Measurements from ENCODE around the gene ZNF205. TPM values are rescaled to one million over a fixed set of nuclear protein-coding genes. Genes with fewer than 3 reads are reported as not detected.

ZNF205 gene
- total RNA-seq, 1 donor from 2014 or later: 0.09 TPM

DNA sequence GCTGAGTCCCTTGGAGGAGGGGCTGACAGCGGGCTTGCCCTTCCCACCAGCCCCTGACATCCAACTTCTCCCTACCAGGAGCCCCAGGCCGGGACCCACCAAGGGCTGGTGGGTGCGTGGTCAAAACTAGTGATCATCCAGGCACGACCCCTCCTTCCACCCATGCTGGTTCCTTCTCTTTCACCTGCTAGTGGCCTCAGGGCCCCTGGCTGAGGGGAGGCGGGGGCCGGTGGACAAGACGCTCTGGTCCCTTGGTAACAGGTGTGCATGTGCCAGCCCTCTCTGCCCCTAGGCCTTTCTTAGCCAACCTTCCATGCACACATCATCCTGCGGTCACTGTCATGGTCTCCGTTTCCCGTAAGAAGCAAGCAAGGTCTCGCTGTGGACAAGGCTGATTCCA, 30.8 kb downstream of the ZNF205 start:
- Mint-ChIP-seq H3K36me3 (ENCODE audit: low read depth) (peaks cover 14% of the 10 kb centered on the region), H3K27me3 (ENCODE audit: low read depth) (peaks cover 3% of the 10 kb centered on the region), H3K4me3 (ENCODE audit: low read depth) (no peak overlapping the region), H3K9me3 (no peaks in the 10 kb centered on the region), H3K27ac (no peak overlapping the region), H3K4me1 (ENCODE audit: low read depth) (no peaks in the 10 kb centered on the region)
- DNase-seq (ENCODE audit: low spot score): no peak
- intact Hi-C loops (cut with micrococcal nuclease): no loop called here

DNA sequence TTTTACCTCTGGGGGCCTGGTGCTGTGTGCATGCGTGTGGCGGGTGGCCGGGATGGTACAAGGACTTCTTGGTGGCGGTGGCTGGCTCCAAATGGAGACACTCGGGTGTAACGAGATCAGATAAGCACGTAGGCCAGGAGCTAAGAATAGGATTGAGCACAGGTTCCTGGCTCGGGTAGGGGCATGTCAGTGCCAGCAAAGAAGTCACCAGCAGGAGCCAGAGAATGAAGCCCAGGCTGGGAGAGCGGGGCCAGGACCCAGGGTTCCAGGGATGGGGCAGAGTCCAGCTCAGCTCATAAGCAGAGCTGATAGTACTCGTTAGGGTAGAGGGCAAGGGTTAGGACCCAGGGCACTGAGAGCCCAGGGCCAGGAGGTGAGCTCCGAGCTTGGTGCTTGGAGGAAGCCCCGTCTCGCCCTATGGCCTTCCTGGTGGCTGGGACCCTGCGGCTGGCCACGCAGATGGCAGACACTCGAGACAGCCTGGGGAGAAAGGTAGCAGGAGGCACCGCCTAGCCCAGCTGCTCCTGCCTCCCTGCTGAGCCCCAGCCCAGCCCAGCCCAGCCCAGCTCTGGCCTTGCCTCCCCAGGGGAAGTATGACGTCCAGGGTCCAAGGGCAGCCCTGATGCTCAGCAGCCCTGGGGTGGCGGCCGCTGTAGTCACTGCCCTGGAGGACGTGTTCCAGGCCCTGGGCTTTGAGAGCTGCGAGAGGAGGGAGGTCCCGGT, 31.4 kb downstream of the ZNF205 start:
- H3K4me1 Mint-ChIP-seq (ENCODE audit: low read depth): no peaks in the 10 kb centered on the region
- intact Hi-C loops (cut with micrococcal nuclease): no loop called here
- H3K36me3 Mint-ChIP-seq (ENCODE audit: low read depth): peaks cover 13% of the 10 kb centered on the region
- no peaks in the 10 kb centered on the region for H3K9me3 Mint-ChIP-seq
- peaks cover 3% of the 10 kb centered on the region for H3K27me3 Mint-ChIP-seq (ENCODE audit: low read depth)
- H3K4me3 Mint-ChIP-seq (ENCODE audit: low read depth): no peak overlapping the region
- no peak for DNase-seq (ENCODE audit: low spot score)
- no peak overlapping the region for H3K27ac Mint-ChIP-seq

DNA sequence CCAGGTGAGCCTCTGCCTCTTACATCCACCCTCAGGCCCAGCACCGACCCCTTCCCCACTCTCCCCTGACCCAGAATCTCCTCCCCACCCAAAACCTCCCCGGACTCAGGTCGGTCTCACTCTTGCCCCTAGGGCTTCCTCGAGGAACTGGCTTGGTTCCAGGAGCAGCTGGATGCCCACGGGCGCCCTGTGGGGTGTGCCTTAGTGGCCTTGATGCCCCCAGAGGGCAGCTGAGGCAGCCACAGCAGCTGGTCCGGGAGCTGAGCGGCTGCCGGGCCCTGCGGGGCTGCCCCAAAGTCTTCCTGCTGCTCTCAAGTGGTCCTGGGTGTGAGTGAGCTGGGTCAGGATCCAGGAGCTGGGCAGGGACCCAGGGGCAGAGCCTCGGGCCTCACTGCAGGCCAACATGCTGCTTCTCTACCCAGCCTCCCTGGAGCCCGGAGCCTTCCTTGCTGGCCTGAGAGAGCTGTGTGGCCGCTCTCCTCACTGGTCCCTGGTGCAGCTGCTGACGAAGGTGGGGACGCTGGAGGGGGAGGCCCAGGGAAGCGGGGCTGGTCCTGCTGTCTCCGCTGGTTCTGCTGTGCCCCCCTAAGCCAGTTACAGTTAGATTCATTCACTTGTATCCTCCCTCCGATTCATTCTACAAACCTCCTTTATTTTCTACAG, 32.1 kb downstream of the ZNF205 start:
- Mint-ChIP-seq H3K27ac (no peak overlapping the region), H3K9me3 (no peaks in the 10 kb centered on the region), H3K4me3 (ENCODE audit: low read depth) (no peak overlapping the region), H3K4me1 (ENCODE audit: low read depth) (peaks cover 5% of the 10 kb centered on the region), H3K36me3 (ENCODE audit: low read depth) (peaks cover 8% of the 10 kb centered on the region), H3K27me3 (ENCODE audit: low read depth) (peaks cover 3% of the 10 kb centered on the region)
- intact Hi-C loops (cut with micrococcal nuclease): no loop called here
- no peak for DNase-seq (ENCODE audit: low spot score)

DNA sequence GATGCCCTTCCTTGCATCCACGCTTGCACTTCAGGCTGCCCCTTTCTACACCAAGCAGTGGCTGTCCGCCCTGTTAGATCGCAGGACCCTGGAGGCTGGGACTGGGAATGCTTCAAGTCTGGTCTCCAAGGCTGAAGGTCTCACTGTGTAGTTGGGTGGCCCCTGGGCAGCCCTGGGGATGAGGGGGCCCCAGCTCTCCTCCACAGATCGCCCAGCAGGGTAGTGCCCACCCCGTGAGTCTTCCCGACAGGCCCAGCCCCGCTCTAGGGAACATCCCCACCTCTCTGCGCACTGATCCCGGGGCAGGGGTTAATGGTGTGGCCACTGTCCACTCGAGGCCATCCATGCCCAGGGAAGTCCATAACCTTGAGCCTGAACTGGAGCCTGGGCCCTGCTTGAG, 32.8 kb downstream of the ZNF205 start:
- Mint-ChIP-seq H3K36me3 (ENCODE audit: low read depth) (peaks cover 8% of the 10 kb centered on the region), H3K27me3 (ENCODE audit: low read depth) (peaks cover 3% of the 10 kb centered on the region), H3K4me1 (ENCODE audit: low read depth) (peaks cover 10% of the 10 kb centered on the region), H3K27ac (no peak overlapping the region), H3K9me3 (no peaks in the 10 kb centered on the region), H3K4me3 (ENCODE audit: low read depth) (no peak overlapping the region)
- intact Hi-C loops (cut with micrococcal nuclease): no loop called here
- DNase-seq (ENCODE audit: low spot score): no peak

DNA sequence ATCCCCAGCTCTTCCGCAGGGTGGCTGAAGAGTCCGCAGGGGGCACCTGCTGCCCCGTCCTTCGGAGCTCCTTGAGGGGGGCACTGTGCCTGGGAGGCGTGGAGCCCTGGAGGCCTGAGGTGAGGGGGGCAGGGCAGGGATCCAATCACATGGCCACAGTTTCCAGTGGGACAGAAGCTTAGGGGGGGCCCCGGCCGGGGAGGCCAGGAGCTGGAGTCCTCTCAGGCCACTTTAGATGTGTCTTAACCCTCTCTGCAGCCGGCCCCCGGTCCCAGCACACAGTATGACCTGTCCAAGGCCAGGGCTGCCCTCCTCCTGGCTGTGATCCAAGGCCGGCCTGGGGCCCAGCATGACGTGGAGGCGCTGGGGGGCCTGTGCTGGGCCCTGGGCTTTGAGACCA, 33.3 kb downstream of the ZNF205 start:
- no peak overlapping the region for H3K27ac Mint-ChIP-seq
- no peak overlapping the region for H3K4me3 Mint-ChIP-seq (ENCODE audit: low read depth)
- peaks cover 3% of the 10 kb centered on the region for H3K27me3 Mint-ChIP-seq (ENCODE audit: low read depth)
- H3K36me3 Mint-ChIP-seq (ENCODE audit: low read depth): peaks cover 8% of the 10 kb centered on the region
- H3K9me3 Mint-ChIP-seq: no peaks in the 10 kb centered on the region
- peaks cover 12% of the 10 kb centered on the region for H3K4me1 Mint-ChIP-seq (ENCODE audit: low read depth)
- intact Hi-C loops (cut with micrococcal nuclease): no loop called here
- no peak for DNase-seq (ENCODE audit: low spot score)

DNA sequence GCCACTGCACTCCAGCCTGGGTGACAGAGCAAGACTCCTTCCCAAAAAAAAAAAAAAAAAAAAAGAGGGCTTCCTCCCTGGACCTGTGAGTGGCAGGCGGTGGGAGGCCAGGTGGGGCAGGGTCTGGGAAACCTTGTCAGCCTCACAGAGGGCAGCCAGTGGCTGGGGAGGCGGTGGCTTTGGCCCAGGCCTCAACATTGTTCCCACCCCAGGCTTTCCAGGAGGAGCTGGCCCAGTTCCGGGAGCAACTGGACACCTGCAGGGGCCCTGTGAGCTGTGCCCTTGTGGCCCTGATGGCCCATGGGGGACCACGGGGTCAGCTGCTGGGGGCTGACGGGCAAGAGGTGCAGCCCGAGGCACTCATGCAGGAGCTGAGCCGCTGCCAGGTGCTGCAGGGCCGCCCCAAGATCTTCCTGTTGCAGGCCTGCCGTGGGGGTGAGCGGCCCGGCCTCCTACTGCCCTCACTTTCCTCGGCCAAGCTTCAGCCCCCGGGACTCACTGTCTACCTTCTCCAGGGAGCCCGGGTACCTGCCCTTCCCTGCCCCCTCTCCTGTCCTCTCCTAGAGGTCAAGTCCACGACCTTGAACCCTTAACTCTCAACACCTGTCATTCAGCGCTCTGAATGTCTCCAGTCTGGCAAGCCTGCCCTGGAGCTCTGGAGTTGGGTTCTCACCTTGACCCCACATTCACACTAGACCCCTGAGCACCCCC, 34.8 kb downstream of the ZNF205 start:
- no peaks in the 10 kb centered on the region for H3K9me3 Mint-ChIP-seq
- intact Hi-C loops (cut with micrococcal nuclease): no loop called here
- peaks cover 4% of the 10 kb centered on the region for H3K36me3 Mint-ChIP-seq (ENCODE audit: low read depth)
- H3K27me3 Mint-ChIP-seq (ENCODE audit: low read depth): peaks cover 3% of the 10 kb centered on the region
- peaks cover 19% of the 10 kb centered on the region for H3K4me1 Mint-ChIP-seq (ENCODE audit: low read depth)
- DNase-seq (ENCODE audit: low spot score): no peak
- H3K4me3 Mint-ChIP-seq (ENCODE audit: low read depth): no peak overlapping the region
- no peak overlapping the region for H3K27ac Mint-ChIP-seq

DNA sequence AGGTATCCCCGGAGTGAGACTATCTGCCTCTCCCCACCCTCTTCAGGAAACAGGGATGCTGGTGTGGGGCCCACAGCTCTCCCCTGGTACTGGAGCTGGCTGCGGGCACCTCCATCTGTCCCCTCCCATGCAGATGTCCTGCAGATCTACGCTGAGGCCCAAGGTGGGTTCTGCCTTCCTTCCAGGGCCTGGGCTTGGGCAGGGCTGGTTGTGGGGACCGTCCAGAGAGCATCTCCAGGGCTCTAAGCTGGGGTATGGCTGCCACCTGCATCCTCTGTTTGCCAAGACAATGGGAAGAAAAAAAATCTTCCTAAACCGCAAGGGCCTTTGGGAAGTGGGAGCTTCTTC, 35.3 kb downstream of the ZNF205 start:
- H3K27me3 Mint-ChIP-seq (ENCODE audit: low read depth): peaks cover 8% of the 10 kb centered on the region
- H3K4me1 Mint-ChIP-seq (ENCODE audit: low read depth): peaks cover 25% of the 10 kb centered on the region
- H3K9me3 Mint-ChIP-seq: no peaks in the 10 kb centered on the region
- H3K36me3 Mint-ChIP-seq (ENCODE audit: low read depth): no peaks in the 10 kb centered on the region
- H3K4me3 Mint-ChIP-seq (ENCODE audit: low read depth): no peak overlapping the region
- DNase-seq (ENCODE audit: low spot score): no peak
- no peak overlapping the region for H3K27ac Mint-ChIP-seq
- intact Hi-C loops (cut with micrococcal nuclease): no loop called here

DNA sequence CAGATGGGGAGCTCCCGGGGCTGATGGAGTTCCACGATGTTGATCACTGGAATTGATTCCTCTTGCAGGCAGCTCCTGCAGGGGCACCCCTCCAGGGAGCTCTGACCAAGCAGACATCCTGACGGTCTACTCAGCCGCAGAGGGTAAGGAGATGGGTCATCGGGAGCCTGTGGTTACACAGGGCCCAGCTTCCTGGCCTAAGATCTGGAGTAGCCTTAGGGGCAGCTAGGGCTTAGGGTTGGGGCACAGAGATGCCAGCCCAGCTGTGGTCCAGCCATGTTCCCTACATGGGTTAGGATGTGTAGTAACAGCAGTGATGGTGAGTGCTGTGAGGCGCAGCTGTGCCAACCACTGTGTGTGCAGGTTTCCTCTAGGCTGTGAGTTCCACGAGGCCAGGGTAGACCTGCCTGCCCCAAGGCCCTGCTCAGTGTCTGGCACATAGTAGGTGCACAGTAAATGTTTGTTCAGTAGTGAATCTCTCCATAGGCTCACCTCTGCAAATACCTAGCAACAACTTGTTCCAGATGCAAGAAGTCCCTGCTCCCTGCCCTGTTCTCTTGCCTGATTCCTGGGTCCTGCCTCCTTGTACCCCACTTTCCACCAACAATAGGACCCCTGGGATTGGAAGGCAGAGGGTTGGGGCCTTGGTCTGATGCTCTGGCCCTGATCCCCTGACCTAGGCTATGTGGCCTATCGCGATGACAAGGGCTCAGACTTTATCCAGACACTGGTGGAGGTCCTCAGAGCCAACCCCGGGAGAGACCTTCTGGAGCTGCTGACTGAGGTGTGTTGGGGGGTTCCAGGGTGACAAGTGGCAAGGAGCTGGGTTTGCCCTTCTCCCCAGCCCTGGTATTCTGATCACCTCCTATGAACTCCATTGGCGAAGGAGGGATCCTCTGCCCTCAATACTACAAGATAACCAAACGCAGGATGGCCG, 36.1 kb downstream of the ZNF205 start:
- Mint-ChIP-seq H3K9me3 (no peaks in the 10 kb centered on the region), H3K4me3 (ENCODE audit: low read depth) (peak overlapping the region; percentile 43), H3K27me3 (ENCODE audit: low read depth) (peaks cover 10% of the 10 kb centered on the region), H3K4me1 (ENCODE audit: low read depth) (peaks cover 27% of the 10 kb centered on the region), H3K27ac (no peak overlapping the region), H3K36me3 (ENCODE audit: low read depth) (no peaks in the 10 kb centered on the region)
- intact Hi-C loops (cut with micrococcal nuclease): no loop called here
- no peak for DNase-seq (ENCODE audit: low spot score)

DNA sequence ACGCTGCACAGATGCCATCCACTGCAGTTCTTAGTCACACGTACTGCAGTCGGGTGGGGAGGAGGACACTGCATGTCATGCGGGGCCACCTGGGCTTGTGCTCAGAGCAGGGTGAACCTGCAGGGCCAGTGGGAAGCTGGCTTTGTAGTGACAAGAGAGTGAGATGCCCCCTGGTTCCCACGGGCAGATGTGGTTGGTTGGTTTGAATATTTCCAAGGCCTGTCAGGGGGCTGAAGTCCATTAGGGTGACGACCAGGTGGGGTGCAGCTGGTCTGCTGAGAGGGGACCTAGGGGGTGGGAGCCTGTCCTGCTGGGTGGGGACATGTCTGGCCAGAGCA, 36.8 kb downstream of the ZNF205 start:
- intact Hi-C loops (cut with micrococcal nuclease): no loop called here
- Mint-ChIP-seq H3K36me3 (ENCODE audit: low read depth) (no peaks in the 10 kb centered on the region), H3K4me3 (ENCODE audit: low read depth) (peak overlapping the region; percentile 43), H3K27ac (no peak overlapping the region), H3K27me3 (ENCODE audit: low read depth) (peaks cover 10% of the 10 kb centered on the region), H3K9me3 (no peaks in the 10 kb centered on the region), H3K4me1 (ENCODE audit: low read depth) (peaks cover 27% of the 10 kb centered on the region)
- no peak for DNase-seq (ENCODE audit: low spot score)

DNA sequence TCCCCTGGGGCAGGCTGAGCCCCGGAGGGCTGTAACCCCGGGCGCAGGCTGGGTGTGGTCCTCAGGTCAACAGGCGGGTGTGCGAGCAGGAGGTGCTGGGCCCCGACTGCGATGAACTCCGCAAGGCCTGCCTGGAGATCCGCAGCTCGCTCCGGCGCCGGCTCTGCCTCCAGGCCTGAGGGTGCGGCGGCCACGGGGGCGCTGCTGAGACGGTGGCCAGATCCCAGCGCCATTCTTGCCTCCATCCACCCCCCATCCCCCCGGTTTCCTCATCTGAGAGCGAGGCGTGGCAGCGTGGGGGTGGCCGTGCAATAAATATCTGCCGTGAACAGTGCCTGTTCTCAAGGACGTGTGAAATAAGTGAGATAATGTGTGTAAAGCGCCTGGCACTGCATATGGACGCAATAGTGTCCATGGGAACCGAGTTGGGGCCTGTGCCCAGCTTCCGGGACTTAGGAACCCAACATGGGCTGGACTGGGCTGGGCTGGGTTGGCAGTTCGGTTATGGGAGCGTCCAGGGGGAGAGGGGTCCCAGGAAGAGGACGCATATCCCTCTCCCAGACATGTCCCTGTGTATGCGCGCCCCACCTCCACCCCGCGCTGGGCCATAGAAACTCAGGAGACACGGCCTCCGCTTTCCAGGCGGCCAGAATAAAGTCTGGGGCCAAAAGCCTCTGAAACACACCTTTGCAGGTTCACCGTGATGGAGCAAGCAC, 37.4 kb downstream of the ZNF205 start:
- peak overlapping the region; percentile 85 for H3K4me3 Mint-ChIP-seq (ENCODE audit: low read depth)
- DNase-seq (ENCODE audit: low spot score): peak; percentile 50
- H3K9me3 Mint-ChIP-seq: no peaks in the 10 kb centered on the region
- peak overlapping the region; percentile 75 for H3K27ac Mint-ChIP-seq
- H3K4me1 Mint-ChIP-seq (ENCODE audit: low read depth): peaks cover 29% of the 10 kb centered on the region
- intact Hi-C loops (cut with micrococcal nuclease): loop anchor here (1.0 to 5.0 kb wide), 4 partner anchors 9 to 92 kb away; partner anchors contain the start of gene OR1F1
- peaks cover 13% of the 10 kb centered on the region for H3K27me3 Mint-ChIP-seq (ENCODE audit: low read depth)
- H3K36me3 Mint-ChIP-seq (ENCODE audit: low read depth): no peaks in the 10 kb centered on the region

DNA sequence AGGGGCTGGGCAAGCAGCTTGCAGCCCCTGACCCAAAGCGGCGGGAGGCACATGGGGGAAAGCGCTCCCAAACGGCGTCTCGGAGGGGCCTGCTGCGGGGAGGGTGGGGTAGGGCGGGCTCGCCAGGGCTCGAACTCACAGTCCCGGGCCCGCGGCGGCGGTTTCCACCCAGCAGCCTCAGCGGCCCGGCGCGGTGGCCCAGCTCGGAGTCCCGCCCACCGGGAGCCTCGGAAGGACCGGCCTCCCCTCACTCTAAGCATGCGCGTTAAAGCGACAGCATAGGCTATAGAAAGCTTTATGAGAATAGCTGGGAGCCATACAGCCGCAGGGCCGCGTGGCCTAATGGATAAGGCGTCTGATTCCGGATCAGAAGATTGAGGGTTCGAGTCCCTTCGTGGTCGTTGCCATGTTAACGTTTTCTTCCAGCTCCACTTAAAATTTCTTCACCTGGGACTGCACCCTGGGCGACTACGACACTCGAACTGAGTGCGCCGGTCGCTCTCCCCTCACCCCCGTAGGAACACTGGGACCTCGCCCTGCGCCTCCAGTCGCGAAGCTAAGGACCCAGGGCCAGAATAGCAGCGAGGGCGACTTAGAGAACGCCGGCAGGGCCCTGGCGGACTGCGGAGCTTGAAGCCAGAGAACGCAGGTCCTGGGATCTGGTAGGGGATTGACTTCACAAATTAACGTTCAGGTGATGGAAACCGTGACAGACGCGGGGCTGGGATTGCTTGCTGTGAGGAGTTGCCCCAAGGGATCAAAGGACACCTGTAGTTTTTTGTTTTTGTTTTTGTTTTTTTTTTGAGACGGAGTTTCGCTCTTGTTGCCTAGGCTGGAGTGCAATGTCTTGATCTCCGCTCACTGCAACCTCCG, 38.2 kb downstream of the ZNF205 start:
- no peaks in the 10 kb centered on the region for H3K9me3 Mint-ChIP-seq

More for the DNA sequence above, 38.2 kb downstream of the ZNF205 start:
- Mint-ChIP-seq H3K36me3 (ENCODE audit: low read depth) (no peaks in the 10 kb centered on the region), H3K4me3 (ENCODE audit: low read depth) (peak overlapping the region; percentile 85), H3K27me3 (ENCODE audit: low read depth) (peaks cover 14% of the 10 kb centered on the region), H3K4me1 (ENCODE audit: low read depth) (peaks cover 30% of the 10 kb centered on the region), H3K27ac (peak overlapping the region; percentile 82)
- intact Hi-C loops (cut with micrococcal nuclease): loop anchor here (1.0 to 5.0 kb wide), 4 partner anchors 8 to 93 kb away; partner anchors contain the start of gene OR1F1
- peak; percentile 96 for DNase-seq (ENCODE audit: low spot score)
